Inflammatory macrophage treated with lipopolysaccharide for 4 hours (primary cell): ENCODE data around the gene ZNF148.

Experiments used
- DNase-seq: peaks from one replicate; pipeline ENCODE4 v3.0.0-alpha.2; 2020

The ZNF148 gene

DNA sequence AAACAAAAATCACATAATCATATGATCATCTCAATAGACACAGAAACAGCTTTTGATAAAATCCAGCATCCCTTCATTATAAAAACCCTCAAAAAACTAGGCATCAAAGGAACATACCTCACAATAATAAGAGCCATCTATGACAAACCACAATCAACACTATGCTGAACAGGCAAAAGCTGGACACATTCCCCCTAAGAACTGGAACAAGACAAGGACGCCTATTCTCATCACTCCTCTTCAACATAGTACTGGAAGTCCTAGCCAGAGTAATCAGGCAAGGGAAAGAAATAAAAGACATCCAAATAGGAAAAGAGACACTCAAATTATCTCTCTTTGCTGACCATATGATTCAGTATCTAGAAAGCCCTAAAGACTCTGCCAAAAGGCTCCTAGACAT lies 107.7 kb downstream of the ZNF148 start:
- no peak for DNase-seq

DNA sequence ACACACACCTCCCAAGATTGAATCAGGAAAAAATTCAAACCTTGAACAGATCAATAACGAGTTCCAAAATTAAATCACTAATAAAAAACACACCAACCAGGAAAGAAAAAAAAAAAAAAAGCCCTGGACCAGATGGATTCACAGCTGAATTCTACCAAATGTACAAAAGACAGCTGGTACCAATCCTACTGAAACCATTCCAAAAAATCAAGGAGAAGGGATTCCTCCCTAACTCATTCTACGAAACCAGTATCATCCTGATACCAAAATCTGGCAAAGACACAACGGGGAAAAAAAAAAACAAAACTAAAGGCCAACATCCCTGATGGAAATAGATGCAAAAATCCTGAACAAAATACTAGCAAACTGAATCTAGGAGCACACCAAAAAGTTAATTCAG lies 108.2 kb downstream of the ZNF148 start:
- no peak for DNase-seq

DNA sequence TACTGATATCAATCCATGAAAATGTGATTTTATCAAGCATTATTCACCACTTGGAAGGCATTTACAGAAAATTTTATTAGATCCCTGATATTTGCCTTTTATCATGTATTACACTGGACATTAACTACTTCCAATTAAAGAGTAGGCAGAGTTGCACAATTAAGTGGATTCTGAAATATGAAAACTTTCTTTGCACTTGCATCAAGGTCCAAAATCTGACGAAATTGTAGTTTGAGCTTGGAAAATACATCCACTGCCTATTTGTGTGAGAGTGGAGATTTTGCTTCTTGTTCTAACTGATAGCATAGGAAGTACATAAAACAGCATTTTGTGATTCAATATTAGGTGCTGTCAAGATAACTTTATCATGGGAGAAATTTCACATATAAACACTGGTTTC lies 113.0 kb downstream of the ZNF148 start:
- peak; percentile 60 for DNase-seq

DNA sequence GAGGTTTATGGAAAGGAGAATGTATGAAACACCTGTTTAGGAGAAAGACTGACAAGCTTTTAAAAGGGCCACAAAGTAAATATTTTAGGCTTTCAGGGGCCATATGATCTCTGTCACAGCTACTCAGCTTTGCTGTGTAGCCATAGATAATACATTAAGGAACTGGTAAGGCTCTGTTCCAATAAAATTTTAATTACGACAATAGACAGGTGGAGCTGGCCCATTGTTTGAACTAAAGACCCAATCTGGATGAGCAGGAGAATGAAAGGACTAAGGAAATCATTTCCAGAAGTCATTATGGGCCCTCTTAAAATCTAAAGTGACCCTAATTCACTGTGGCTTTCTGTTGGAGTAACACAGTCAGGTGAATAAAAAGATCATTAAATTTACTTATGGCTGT lies 114.1 kb downstream of the ZNF148 start:
- DNase-seq = no peak

DNA sequence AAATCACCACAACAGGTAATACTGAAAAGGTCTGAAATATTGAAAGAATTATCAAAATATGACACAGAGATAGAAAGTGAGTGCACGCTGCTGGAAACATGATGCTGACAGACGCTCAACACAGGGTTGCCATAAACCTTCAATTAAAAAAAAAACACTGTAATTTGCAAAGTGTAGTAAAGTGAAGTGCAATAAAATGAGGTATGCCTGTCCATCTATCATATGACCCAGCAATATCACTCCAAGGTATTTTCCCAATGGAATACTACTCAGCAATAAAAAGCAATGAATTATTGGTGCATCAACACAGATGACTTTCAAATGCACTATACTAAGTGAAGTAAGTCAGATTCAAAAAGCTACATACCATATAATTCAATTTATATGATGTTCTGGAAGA lies 115.0 kb downstream of the ZNF148 start:
- no peak for DNase-seq

DNA sequence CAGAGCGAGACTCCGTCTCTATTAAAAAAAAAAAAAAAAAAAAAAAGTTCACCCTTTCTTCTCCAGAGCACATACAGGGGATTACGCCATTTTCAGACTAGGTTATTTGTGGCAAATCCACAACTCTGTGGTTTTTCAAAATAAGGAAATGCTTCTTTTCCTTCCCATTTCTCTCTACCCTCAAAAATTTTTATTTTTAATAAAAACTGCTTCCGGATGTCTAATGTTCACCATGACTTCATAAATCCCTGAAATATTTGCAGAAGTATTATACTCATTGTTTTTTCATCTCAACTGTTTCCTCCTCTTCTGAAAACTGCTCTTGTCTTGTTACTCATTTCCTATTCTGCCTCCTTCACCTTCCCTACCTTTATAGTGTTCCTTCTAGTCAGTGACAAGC lies 117.6 kb downstream of the ZNF148 start:
- peak; percentile 92 for DNase-seq

DNA sequence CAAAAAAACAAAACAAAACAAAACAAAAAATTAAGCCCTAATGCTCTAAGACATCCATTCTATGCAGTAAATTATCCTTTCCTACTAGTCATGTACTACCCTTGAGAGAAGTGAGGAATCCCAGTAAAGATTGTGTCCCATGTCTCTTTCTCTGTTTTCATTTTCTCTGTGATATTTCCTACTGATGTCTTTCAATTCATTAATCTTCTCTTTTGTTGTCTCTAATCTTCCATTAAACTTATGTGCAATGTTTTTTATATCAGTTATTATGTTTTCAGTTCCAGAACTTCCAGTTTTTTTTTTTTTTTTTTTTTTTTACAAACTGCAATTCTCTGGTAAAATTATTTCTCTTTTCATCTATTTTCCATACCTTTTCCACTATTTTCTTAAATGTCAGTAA lies 118.5 kb downstream of the ZNF148 start:
- DNase-seq = no peak

DNA sequence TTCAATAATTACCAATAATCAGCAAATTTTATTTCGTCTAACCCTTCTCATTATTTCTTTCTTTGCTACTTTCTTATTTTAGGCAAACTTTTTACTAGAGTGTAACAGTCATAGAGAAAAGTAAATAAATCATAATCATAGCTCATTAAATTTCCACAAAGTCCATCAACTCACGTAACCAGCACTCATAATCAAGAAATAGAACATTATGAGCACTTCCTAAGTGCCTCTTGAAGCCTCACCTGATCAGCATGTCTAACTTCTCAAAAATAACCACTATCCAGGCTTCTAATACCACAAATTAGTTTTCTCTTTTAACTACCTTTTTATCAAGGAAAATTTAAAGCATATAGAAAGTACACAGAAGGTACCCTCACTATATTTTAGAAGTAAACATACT lies 124.2 kb downstream of the ZNF148 start:
- DNase-seq = no peak

DNA sequence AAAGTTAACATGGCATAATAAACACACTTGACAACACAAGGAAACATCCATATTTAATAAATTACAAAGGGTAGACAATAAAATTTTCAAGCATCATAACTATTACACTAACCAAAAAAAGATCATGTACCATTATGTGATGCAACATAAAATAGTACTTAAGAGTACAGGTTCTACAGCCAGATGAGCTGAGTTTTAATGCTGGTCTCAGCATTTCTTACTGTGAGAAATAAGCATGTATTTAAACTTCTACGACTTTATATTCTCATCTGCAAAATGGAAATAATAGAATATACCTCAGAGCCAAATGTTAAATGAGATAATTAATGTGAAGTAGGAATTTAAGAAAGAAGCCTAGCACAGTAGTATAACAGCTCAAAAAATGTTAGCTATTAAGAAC lies 128.9 kb downstream of the ZNF148 start:
- DNase-seq = no peak

DNA sequence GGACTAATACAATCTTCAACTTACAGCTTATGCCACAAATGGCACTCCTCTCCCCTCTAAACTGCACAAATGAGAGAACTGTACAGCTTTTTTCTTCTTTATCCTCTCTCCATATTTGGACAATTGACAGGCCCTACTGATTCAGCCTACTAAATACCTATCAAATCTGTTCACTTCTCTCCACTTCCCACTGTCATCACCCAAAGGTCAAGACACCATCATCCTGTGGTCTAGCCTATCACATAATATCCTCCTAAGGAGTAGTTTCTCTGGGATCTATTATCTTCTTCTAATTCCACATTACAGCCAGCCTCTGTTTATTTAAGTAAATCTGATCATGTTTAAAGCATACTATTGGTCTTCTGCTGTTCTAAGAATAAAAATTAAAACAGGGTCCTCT lies 129.6 kb downstream of the ZNF148 start:
- no peak for DNase-seq

DNA sequence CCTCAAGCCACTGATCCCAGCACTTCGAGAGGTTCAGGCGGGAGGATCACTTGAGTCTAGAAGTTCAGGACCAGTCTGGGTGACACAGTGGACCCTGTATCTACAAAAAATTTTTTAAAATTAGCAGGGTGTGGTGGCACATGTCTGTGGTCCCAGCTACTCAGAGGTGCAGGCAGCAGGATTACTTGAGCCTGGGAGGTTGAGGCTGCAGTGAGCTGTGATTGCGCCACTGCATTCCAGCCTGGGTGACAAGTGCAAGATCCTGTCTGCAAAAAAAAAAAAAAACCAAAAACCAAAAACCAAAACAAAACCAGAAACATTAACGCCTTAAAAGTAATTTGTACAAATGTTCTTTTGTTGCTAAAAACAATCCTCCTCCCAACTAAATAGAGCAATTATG lies 134.6 kb downstream of the ZNF148 start:
- no peak for DNase-seq

DNA sequence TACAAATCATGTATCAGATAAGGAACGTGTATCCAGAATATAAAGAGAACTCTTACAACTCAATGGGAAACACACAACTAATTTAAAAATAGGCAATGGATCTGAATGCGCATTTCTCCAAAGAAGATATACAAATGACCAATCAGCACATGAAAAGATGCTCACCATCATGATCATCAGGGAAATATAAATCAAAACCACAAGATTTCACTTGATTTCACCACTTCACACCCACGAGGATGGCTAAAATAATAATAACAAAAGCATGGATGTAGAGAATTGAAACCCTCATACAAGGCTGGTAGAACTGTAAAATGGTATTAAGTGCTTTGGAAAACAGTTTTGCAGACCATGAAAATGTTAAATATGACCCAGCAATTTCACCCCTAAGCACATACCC lies 135.9 kb downstream of the ZNF148 start:
- peak; percentile 60 for DNase-seq

DNA sequence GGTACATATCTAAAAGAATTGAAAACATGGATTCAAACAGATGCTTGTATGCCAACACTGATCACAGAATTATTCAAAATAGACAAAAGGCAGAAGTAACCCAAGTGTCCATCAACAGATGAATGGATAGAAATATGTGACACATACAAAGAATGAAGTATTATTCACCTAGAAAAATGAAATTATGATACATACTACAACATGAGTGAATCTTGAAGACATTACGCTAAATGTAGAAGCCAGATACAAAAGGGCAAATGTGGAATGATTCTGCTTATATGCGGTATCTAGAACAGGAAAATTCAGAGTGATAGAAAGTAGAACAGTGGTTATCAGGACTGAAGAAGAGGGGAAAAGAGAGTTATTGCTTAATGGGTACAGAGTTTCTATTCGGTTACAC lies 136.4 kb downstream of the ZNF148 start:
- peak; percentile 17 for DNase-seq

DNA sequence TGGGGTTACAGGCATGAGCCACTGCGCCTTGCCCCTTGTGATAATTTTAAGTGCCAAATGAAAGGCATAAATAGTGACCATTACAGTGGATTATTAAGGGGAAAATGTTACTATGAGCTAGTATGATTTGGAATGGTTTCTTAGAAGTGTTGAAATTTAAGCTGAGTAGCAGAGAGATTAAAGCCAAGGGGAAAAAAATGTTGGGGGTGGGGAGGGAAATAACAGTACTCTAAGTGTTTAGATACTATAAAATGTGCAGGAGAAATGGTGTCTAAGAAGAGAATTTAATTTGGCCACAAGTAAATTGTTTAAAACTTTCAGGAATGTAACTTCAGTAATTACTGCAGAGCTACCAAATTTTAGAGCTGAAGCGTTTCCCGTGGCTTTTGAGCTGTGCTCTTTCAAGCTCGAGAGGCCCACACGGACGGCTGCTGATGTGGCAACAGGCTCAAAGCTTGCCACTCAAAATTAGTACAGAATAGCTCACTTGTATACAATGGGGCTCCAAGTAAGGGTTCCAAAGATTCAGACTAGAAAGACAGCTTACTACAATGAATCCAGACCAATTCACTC lies 138.7 kb downstream of the ZNF148 start:
- no peak for DNase-seq

DNA sequence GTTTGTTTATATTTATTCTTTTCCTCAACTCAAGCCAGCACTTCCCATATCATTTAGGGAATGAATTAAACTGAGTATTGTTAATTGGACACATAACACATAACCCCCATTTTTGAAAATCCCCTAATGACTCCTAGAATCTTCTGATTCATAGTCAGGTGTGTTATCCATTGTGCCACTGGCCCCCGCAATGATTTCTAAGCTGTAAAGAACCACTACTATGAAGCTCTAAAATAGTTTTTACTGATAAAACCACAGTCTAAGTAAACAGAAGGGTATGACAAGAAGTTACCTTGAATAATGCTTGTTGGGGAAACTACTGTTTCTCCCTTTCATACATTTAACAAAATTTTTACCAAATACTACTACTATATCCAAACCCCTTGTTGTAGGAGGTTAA lies 140.3 kb downstream of the ZNF148 start:
- no peak for DNase-seq

DNA sequence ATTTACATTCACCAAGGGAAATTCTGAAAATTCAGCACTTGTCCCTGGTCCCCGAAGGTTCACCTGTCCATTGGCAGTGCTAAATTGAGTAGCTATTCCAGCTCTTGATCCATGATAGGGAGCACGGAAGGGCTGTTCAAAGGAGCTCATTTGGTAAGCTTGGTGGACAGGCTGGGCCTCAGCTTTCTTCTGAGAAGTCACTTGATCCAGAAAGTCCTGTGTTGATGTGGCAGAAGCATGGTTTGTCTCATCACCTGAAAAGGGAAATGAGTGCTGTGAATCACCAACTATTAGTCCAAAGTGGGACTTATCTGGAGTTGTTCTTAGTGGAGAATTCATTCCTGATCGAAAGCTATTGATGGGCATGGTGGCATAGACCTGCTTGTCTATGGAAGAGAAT lies 142.7 kb downstream of the ZNF148 start:
- DNase-seq = no peak

DNA sequence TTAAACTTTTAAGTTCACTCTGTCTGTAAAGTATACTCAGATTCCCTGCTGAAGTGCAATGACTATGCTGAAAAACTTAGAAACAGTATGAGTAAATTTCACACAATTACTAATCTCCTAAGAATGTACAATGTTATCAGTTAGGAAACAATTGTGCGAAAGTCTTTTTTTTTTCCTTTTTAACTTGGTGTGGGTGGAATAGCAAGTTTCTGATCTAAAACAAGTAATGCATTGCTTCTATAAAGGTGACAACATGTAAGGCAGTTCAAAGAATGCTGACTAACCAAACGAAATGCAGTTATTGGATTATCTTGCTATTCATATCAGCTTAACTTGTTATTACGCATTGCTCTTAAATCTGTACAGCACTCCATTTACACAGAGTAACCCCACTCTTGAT lies 143.2 kb downstream of the ZNF148 start:
- no peak for DNase-seq

DNA sequence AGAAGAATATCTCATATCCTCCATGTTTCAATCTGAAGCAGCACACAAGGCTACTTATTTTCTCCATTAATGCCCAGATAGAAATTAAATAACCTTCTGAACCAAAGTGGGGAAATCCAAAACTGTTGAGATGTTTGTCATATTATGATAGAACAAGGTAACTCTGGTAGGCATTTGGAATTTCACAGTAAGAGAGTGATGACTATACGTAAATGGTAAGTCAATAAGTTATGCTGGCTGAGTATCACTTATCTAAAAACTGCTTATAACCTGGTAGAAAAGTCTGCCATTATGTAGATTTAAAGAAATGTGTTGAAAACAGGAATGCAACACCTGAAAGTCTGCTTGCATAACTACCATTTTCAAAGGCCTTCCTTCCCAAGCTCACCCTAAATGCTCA lies 145.4 kb downstream of the ZNF148 start:
- DNase-seq = no peak

DNA sequence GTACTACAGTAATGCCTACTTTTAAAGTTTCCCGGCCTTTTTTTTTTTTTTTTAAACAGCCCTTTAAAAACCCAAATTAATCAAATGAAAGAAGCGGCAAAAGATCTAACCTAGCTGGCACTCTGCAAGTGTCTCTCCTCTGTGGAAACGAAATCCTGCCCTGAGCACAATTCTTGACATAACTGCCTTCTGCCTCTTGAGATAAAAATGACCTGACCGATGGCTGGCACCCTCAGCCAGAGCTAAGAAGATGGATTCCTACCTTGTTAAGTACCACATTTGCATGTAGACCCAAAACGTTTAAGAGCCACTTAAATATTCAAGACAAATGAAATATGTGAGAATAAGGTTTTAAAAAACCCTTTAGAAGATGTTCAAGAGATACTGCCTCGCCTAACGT lies 146.0 kb downstream of the ZNF148 start:
- no peak for DNase-seq

DNA sequence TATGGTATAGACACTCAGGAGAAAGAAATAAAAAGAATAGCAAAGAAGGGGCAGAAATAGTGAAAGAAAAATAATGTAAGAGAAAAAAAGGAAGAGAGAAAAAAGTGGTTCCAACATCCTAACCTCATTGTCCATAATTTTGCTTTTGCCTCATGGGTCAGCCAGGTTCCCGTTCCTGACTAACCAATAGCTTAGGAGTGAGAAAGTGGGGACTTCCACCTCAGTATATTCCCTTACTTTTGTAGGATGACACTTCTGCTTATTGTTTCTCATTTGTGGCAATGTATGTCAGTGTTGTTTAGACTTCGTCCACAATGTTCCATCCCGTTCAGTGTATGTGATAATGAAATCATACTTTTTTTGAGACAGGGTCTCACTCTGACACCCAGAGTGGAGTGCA lies 153.3 kb downstream of the ZNF148 start:
- DNase-seq = peak; percentile 40

DNA sequence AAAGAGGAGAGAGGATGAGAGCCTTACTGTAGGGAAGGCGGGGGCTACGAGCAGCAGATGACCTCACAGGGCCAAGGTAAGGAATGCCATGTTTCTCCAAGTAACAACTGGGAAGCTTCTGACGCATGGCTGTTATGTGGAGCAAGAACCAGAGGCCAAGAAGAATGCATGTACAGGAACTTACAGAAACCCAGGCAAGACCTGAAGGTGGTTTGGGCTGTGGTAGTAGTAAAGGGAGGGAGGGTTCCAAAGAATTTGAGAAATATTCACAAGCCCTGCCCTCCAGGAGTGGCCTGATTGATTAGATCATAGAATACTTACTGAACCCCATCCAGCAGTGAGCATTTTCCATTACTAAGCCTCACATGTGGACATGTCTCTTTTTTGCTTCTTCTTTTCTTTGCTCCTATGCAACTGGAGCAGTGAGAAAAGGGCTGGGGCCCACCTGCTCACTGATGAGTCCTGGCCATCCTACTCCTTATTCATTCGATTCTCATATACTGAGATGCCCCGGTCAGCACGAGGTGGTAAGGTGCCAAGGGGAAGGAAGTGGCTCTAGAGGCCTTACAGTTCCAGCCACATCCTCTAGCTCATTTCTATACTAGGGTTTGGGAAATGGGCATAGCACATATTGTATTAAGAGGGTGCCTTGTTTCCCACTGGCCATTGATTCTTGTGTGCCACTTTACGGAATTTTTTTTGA lies 154.2 kb downstream of the ZNF148 start:
- DNase-seq = peak; percentile 43

DNA sequence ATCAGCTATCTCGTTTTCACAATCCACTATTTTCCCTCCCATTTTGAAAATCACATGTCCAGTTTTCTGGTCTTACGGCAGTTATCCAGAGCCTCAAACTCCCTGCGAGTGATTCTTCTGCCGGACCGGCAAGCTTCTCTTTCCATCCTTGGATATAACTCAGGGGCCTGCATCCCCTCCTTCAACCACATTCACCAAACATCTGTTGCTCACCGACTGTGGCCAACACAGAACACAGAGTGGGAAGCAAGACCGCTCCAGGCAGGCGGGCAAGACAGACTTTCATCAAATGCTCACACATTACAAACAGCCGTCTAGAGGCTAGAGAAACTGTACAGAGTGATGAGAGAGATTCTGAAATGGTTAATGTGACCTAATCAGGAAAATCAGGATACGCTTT lies 154.9 kb downstream of the ZNF148 start:
- no peak for DNase-seq

DNA sequence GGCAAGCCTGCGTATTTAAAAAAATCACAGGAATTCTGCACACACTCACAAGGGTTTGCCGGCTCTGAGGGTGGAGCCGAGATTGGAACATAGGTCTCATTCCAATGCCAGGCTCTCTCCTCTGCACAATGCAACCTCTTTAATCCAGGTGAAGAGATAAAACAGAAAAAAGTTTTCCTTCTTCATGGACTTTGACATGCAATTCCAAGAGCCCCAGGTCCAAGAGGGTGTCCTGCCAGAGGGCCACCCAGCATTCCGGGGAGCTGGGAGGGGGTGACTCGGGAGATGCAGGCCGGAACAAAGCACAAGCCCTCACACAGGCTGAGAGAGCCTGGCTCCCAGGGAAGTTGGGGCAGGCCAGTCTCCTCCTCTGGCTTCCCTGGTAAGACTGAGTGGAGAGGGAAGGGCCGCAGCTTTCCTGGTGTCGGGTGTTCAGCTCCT lies 155.8 kb downstream of the ZNF148 start:
- DNase-seq = no peak

DNA sequence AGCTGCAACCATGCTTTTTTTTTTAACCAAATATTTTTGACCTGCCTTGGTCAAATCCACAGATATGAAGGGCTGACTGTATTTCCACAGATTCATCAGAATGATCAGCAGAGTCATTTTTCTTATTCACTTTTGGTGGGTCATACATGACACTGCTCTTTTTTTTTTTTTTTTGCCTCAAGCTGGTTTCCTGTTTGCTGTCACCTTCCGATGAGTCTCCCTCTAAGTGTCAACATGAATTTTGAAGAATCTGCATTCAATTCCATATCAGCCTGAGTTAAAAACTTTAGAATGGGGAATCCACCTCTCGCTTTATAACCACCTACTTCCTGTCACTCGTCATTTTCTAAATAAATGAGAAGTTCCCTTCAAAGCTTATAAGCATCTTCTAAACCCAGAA lies 160.4 kb downstream of the ZNF148 start:
- DNase-seq = peak; percentile 42

DNA sequence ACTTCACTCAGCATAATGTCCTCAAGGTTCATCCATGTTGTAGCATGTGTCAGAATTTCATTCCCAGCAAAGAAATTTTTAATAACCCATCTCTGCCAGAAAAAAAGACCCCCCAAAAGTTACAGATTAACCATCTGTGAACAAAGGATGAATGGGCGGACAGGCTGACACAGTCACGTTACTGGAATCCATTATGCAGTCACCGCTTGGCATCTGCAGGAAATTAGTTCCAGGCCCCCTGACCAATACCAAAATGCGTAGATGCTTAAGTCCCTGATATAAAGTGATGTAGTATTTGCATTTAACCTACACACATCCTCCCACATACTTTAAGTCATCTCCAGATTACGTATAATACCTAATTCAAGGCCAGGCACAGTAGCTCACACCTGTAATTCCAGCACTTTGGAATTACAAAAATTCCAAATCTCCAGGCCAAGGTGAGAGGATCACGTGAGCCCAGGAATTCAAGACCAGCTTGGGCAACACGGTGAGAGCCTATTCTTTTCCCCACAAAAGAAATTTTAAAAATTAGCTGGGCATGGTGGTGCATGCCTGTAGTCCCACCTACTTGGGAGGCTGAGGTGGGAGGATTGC lies 161.1 kb downstream of the ZNF148 start:
- DNase-seq = no peak
